Sigmoid colon (tissue), 3 donors: ENCODE measurements around the gene SCAPER.

Source experiments
- CTCF ChIP-seq, 4 experiments: fragments of 450-650 bp in 3 of 4; fragments of 200-600 bp in 1 of 4; IDR thresholded peaks; one replicate each; pipeline ENCODE4 v1.5.1; 2016 to 2019; ENCODE audit warnings: antibody characterized with exemption in 4 of 4, mild to moderate bottlenecking in 3 of 4, moderate library complexity in 2 of 4
- POLR2A ChIP-seq, 2 donors: fragments of 450-650 bp; IDR thresholded peaks; one replicate each; pipeline ENCODE4 v1.6.1; 2016; ENCODE audit warnings: antibody characterized with exemption in 2 of 2, mild to moderate bottlenecking in 2 of 2, moderate library complexity in 2 of 2

GRCh38 chr15:76324066-76324465, 581.1 kb downstream of the SCAPER start:
- TF ChIP-seq CTCF (IDR thresholded peaks at IDR 0.05) = no peak
- no peak for TF ChIP-seq POLR2A (IDR thresholded peaks at IDR 0.05)
